ENCODE data around the gene MAGI1.

The MAGI1 gene

DNA sequence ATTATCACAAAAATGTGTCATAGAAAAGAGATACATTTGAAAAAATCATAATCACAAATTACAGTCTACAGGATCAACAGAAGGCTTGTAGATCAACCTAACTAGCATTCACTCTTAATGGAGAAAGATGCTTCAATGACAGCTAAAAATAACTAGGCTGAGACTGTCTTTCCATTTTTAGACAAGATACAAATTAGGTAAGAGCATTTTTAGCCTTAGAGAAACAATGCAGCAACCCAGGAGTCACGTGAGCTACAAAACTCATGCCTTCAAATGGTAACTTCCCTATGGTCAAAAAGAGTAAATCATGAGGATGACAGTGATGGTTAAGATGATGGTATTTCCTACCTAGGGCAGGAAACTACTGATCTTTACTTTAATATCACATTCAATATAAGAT, 415.4 kb downstream of the MAGI1 start (continued):
- TF ChIP-seq, protein P1, sequence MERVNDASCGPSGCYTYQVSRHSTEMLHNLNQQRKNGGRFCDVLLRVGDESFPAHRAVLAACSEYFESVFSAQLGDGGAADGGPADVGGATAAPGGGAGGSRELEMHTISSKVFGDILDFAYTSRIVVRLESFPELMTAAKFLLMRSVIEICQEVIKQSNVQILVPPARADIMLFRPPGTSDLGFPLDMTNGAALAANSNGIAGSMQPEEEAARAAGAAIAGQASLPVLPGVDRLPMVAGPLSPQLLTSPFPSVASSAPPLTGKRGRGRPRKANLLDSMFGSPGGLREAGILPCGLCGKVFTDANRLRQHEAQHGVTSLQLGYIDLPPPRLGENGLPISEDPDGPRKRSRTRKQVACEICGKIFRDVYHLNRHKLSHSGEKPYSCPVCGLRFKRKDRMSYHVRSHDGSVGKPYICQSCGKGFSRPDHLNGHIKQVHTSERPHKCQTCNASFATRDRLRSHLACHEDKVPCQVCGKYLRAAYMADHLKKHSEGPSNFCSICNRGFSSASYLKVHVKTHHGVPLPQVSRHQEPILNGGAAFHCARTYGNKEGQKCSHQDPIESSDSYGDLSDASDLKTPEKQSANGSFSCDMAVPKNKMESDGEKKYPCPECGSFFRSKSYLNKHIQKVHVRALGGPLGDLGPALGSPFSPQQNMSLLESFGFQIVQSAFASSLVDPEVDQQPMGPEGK (CRISPR knock-in tag; IDR thresholded peaks at IDR 0.05; ENCODE audit: borderline replicate concordance) = no peak

DNA sequence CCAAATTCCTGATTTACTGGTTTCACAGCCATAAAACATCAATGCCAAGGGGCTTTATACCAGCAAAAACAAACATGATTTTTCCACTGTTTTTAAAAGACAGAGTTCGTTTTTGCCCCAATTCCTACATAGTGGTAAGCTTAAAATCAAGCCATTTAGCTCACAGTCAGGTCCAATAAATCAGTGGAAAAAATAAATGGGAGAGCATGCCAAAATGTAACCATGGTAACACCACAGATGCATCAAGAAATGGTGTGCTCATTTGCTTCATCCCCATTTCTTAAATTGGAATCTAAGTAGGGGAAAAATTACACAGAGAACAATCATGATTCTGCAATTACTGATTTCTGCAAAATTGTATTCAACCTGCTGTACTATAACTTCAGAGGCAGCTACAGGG, 418.8 kb downstream of the MAGI1 start:
- TF ChIP-seq RARB (CRISPR knock-in tag; IDR thresholded peaks at IDR 0.05) (no peak), ZFP3 (CRISPR knock-in tag; IDR thresholded peaks at IDR 0.05) (no peak), ZNF565 (CRISPR knock-in tag; conservative IDR thresholded peaks at IDR 0.05; ENCODE audit: low read depth) (no peak)
- no peak for ATAC-seq

DNA sequence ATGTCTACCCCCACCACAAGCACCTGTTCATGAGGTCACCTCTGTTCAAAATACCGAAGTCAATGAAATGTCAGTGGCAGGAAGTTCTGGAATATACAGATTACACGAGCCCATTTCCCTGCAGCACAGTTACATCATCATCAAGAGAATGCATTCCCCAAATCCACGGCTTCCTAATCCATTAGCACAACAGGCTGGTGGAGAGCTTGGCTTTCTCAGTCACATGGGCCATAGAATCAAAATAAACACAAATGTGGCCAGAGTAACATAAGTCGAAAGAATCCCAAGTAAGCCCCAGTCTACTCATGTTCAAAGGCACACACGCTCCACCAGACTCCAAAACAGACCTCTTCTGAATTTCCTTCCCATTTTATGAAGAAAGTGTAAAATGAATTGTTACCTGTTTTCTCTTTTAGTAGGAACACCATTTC, 419.3 kb downstream of the MAGI1 start:
- TF ChIP-seq CREB5 (CRISPR knock-in tag; IDR thresholded peaks at IDR 0.05; ENCODE audit: low read depth) (no peak), TCF4 (CRISPR knock-in tag; IDR thresholded peaks at IDR 0.05; ENCODE audit: borderline replicate concordance) (no peak), RARB (CRISPR knock-in tag; IDR thresholded peaks at IDR 0.05) (no peak), ZNF565 (CRISPR knock-in tag; conservative IDR thresholded peaks at IDR 0.05; ENCODE audit: low read depth) (no peak), PPARA (CRISPR knock-in tag; IDR thresholded peaks at IDR 0.05; ENCODE audit: borderline replicate concordance) (no peak), TSHZ2 (CRISPR knock-in tag; IDR thresholded peaks at IDR 0.05) (no peak), ARNTL (CRISPR knock-in tag; IDR thresholded peaks at IDR 0.05; ENCODE audit: borderline replicate concordance, low read depth) (no peak), ISL1 (CRISPR knock-in tag; IDR thresholded peaks at IDR 0.05) (no peak), ZFP3 (CRISPR knock-in tag; IDR thresholded peaks at IDR 0.05) (no peak), SNAI2 (CRISPR knock-in tag; IDR thresholded peaks at IDR 0.05) (no peak), ZC3H10 (CRISPR knock-in tag; IDR thresholded peaks at IDR 0.05) (no peak), ZNF70 (CRISPR knock-in tag; IDR thresholded peaks at IDR 0.05) (no peak), ZFP30 (CRISPR knock-in tag; IDR thresholded peaks at IDR 0.05) (no peak), TOX (CRISPR knock-in tag; IDR thresholded peaks at IDR 0.05; ENCODE audit: borderline replicate concordance) (no peak)
- TF ChIP-seq, protein P2, sequence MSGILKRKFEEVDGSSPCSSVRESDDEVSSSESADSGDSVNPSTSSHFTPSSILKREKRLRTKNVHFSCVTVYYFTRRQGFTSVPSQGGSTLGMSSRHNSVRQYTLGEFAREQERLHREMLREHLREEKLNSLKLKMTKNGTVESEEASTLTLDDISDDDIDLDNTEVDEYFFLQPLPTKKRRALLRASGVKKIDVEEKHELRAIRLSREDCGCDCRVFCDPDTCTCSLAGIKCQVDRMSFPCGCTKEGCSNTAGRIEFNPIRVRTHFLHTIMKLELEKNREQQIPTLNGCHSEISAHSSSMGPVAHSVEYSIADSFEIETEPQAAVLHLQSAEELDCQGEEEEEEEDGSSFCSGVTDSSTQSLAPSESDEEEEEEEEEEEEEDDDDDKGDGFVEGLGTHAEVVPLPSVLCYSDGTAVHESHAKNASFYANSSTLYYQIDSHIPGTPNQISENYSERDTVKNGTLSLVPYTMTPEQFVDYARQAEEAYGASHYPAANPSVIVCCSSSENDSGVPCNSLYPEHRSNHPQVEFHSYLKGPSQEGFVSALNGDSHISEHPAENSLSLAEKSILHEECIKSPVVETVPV (CRISPR knock-in tag; IDR thresholded peaks at IDR 0.05) = no peak
- TF ChIP-seq, protein P3, sequence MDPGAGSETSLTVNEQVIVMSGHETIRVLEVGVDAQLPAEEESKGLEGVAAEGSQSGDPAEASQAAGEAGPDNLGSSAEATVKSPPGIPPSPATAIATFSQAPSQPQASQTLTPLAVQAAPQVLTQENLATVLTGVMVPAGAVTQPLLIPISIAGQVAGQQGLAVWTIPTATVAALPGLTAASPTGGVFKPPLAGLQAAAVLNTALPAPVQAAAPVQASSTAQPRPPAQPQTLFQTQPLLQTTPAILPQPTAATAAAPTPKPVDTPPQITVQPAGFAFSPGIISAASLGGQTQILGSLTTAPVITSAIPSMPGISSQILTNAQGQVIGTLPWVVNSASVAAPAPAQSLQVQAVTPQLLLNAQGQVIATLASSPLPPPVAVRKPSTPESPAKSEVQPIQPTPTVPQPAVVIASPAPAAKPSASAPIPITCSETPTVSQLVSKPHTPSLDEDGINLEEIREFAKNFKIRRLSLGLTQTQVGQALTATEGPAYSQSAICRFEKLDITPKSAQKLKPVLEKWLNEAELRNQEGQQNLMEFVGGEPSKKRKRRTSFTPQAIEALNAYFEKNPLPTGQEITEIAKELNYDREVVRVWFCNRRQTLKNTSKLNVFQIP (CRISPR knock-in tag; IDR thresholded peaks at IDR 0.05; ENCODE audit: borderline replicate concordance, low read depth) = no peak

DNA sequence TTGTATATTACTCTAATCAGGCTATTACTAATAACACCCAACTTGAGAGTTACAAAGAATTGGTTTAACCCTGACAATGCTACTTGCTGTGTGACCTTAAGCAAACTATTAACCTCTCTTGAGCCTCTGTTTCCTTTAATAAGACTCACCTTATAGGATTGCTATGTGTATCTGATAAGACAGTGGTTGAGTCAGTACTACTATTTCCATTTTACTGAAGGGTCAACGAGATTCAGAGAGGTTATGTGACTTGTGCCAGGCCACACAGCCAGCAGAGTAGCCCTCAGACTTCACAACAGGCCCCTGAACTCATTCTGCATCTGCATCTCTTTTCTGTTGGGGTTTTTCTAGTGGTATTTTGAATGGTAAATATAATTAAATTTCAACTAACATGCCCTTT, 420.1 kb downstream of the MAGI1 start:
- ATAC-seq = no peak
- no peak for TF ChIP-seq ZFP3 (CRISPR knock-in tag; IDR thresholded peaks at IDR 0.05)
- TF ChIP-seq OSR1 (CRISPR knock-in tag; IDR thresholded peaks at IDR 0.05) = no peak
- no peak for TF ChIP-seq ZNF70 (CRISPR knock-in tag; IDR thresholded peaks at IDR 0.05)
- no peak for TF ChIP-seq CSDC2 (CRISPR knock-in tag; IDR thresholded peaks at IDR 0.05)
- TF ChIP-seq, protein P1 (CRISPR knock-in tag; IDR thresholded peaks at IDR 0.05; ENCODE audit: borderline replicate concordance) = no peak
- no peak for TF ChIP-seq ZFP30 (CRISPR knock-in tag; IDR thresholded peaks at IDR 0.05)
- TF ChIP-seq ESRRG (CRISPR knock-in tag; IDR thresholded peaks at IDR 0.05) = no peak
- no peak for TF ChIP-seq CREB5 (CRISPR knock-in tag; IDR thresholded peaks at IDR 0.05; ENCODE audit: low read depth)
- no peak for TF ChIP-seq ARNTL (CRISPR knock-in tag; IDR thresholded peaks at IDR 0.05; ENCODE audit: borderline replicate concordance, low read depth)
- TF ChIP-seq, protein P2 (CRISPR knock-in tag; IDR thresholded peaks at IDR 0.05) = no peak
- TF ChIP-seq TCF4 (CRISPR knock-in tag; IDR thresholded peaks at IDR 0.05; ENCODE audit: borderline replicate concordance) = no peak

More for the DNA sequence above, 419.3 kb downstream of the MAGI1 start:
- ATAC-seq = no peak
